ENCODE data around the gene RNF223. TPM values are rescaled to one million over a fixed set of nuclear protein-coding genes. Genes with fewer than 3 reads are reported as not detected.
A peak's percentile ranks its signal among the peaks of the same experiment; 100 is the strongest.

The RNF223 gene
- total and polyA plus RNA-seq, 2 donors (not counting 3 experiments of a cell fraction or from before 2014, with no cell fraction given), result not detected

DNA sequence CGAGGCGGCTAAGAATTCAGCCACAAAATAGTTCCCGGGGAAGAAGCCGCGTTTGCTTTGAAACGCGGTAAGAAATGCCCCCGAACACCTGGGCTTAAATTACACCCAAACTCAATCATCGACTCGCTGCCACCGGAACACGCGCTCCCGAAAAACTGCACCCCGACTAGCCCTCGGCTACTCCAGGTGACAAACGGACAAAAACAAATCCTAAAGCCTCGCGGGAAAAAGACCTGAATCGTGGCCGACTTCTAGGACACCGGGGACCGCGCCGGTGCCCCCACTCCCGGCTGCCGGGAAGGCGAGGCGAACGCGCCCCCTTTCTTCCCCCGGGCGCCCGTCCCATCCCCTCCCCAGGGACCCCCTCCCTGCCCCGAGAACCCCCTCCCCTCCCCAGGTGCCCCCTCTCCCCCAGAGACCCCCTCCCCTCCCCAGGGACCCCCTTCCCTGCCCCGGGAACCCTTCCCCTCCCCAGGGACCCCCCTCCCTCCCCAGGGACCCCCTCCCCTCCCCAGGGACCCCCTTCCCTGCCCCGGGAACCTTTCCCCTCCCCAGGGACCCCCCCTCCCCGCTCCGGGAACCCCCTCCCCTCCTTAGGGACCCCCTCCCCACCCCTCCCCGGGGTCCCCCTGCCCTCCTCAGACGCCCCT is 41.2 kb upstream of the RNF223 start:
- H3K27ac ChIP-seq (ENCODE audit: insufficient read depth, low read depth, low read length), result no peak overlapping the region
- ChIA-PET POLR2A (no interaction called here), CTCF (interaction anchor here (0.6 kb wide), 1 partner anchor 177 kb away, joined by 6 read pairs; no protein-coding TSS in a partner anchor)
- dilution Hi-C loops (cut with MboI; ENCODE audit: extremely low pct_ligation_motif_present, low sequenced_read_pairs), result no loop called here
- TF ChIP-seq, protein P1, sequence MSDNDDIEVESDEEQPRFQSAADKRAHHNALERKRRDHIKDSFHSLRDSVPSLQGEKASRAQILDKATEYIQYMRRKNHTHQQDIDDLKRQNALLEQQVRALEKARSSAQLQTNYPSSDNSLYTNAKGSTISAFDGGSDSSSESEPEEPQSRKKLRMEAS (IDR thresholded peaks at IDR 0.05; ENCODE audit: insufficient read depth, insufficient read length), result no peak
- no peak for TF ChIP-seq FOS (IDR thresholded peaks at IDR 0.05; ENCODE audit: borderline replicate concordance, insufficient read depth, low read length)
- TF ChIP-seq POLR2AphosphoS5 (IDR thresholded peaks at IDR 0.05; ENCODE audit: insufficient read depth, low read depth, low read length), result no peak
- TF ChIP-seq GATA2 (IDR thresholded peaks at IDR 0.05; ENCODE audit: insufficient read depth, insufficient read length, low read depth, low read length), result no peak
- no peak for TF ChIP-seq MYC (IDR thresholded peaks at IDR 0.05; ENCODE audit: low read depth, low read length)
- no peak for TF ChIP-seq EZH2 (IDR thresholded peaks at IDR 0.05; ENCODE audit: borderline replicate concordance, low read depth, low read length, severe bottlenecking)
- no peak for TF ChIP-seq JUN (IDR thresholded peaks at IDR 0.05; ENCODE audit: borderline replicate concordance, insufficient read depth, insufficient read length, low read depth)
- TF ChIP-seq, protein P2, sequence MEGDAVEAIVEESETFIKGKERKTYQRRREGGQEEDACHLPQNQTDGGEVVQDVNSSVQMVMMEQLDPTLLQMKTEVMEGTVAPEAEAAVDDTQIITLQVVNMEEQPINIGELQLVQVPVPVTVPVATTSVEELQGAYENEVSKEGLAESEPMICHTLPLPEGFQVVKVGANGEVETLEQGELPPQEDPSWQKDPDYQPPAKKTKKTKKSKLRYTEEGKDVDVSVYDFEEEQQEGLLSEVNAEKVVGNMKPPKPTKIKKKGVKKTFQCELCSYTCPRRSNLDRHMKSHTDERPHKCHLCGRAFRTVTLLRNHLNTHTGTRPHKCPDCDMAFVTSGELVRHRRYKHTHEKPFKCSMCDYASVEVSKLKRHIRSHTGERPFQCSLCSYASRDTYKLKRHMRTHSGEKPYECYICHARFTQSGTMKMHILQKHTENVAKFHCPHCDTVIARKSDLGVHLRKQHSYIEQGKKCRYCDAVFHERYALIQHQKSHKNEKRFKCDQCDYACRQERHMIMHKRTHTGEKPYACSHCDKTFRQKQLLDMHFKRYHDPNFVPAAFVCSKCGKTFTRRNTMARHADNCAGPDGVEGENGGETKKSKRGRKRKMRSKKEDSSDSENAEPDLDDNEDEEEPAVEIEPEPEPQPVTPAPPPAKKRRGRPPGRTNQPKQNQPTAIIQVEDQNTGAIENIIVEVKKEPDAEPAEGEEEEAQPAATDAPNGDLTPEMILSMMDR (IDR thresholded peaks at IDR 0.05; ENCODE audit: extremely low read depth in 1 of 2, insufficient read depth in 1 of 2, low read depth in 1 of 2, low read length in 2 of 2), result no peak
- no peak for TF ChIP-seq POLR2A (IDR thresholded peaks at IDR 0.05; ENCODE audit: low read depth, low read length)
- FAIRE-seq (no peak), DNase-seq (ENCODE audit: low read depth, low spot score) (no peak)
- peaks cover 2% of the 10 kb centered on the region for H3K79me2 ChIP-seq (ENCODE audit: control insufficient read depth, insufficient read depth, low read length)
- H3K27me3 ChIP-seq (ENCODE audit: control insufficient read depth in 2 of 2, insufficient read depth in 2 of 2, low read length in 2 of 2), result peaks cover 0 to 2% of the 10 kb centered on the region in 2 experiments
- H3K9me1 ChIP-seq (replicated peaks; ENCODE audit: control insufficient read depth, extremely low read depth, insufficient read depth, low read length), result no peaks in the 10 kb centered on the region
- no peaks in the 10 kb centered on the region for H3K36me3 ChIP-seq (ENCODE audit: control insufficient read depth in 2 of 2, extremely low read depth in 1 of 2, insufficient read depth in 2 of 2, low read length in 2 of 2)
- no peak overlapping the region for H2AFZ ChIP-seq (ENCODE audit: low read depth, low read length)
- peak overlapping the region; percentile 76 for H3K4me2 ChIP-seq (ENCODE audit: insufficient read depth, low read length)
- H3K9me3 ChIP-seq (replicated peaks; ENCODE audit: control insufficient read depth, insufficient read depth, low read length), result no peaks in the 10 kb centered on the region
- BruUV-seq (replicated peaks), result no TSS peak
- intact Hi-C loops (cut with micrococcal nuclease), result loop anchor here (5.0 kb wide), 1 partner anchor 53 kb away; no protein-coding TSS in a partner anchor
- no peaks in the 10 kb centered on the region for H3K4me1 ChIP-seq (ENCODE audit: control insufficient read depth, extremely low read depth, insufficient read depth, low read length)
- H3K9ac ChIP-seq (replicated peaks; ENCODE audit: extremely low read depth, insufficient read depth, low read length), result peak overlapping the region; percentile 49
- peak overlapping the region; percentile 24 to 59 (median 38) for H3K4me3 ChIP-seq (replicated peaks in 1 of 3; ENCODE audit: insufficient read depth in 1 of 3, low read depth in 1 of 3, low read length in 3 of 3)
- H4K20me1 ChIP-seq (replicated peaks; ENCODE audit: control insufficient read depth, extremely low read depth, insufficient read depth, low read length), result no peaks in the 10 kb centered on the region
